HG02970 (cell line): ENCODE data around the gene WASHC4.

Source experiments
- ATAC-seq: cut with Tn5 transposase; IDR thresholded peaks from one replicate; pipeline ENCODE4 v1.9.1; 2021; ENCODE audit warnings: mild to moderate bottlenecking, moderate library complexity, moderate number of reproducible peaks; ENCODE audit not compliant: unreplicated experiment, low FRiP score

WASHC4 gene, protein sequence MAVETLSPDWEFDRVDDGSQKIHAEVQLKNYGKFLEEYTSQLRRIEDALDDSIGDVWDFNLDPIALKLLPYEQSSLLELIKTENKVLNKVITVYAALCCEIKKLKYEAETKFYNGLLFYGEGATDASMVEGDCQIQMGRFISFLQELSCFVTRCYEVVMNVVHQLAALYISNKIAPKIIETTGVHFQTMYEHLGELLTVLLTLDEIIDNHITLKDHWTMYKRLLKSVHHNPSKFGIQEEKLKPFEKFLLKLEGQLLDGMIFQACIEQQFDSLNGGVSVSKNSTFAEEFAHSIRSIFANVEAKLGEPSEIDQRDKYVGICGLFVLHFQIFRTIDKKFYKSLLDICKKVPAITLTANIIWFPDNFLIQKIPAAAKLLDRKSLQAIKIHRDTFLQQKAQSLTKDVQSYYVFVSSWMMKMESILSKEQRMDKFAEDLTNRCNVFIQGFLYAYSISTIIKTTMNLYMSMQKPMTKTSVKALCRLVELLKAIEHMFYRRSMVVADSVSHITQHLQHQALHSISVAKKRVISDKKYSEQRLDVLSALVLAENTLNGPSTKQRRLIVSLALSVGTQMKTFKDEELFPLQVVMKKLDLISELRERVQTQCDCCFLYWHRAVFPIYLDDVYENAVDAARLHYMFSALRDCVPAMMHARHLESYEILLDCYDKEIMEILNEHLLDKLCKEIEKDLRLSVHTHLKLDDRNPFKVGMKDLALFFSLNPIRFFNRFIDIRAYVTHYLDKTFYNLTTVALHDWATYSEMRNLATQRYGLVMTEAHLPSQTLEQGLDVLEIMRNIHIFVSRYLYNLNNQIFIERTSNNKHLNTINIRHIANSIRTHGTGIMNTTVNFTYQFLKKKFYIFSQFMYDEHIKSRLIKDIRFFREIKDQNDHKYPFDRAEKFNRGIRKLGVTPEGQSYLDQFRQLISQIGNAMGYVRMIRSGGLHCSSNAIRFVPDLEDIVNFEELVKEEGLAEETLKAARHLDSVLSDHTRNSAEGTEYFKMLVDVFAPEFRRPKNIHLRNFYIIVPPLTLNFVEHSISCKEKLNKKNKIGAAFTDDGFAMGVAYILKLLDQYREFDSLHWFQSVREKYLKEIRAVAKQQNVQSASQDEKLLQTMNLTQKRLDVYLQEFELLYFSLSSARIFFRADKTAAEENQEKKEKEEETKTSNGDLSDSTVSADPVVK

GRCh38 chr12:105107494-105108371 lies at the start of gene WASHC4:
TSS of gene WASHC4 (plus strand) at chr12:105107731. CDS start at chr12:105107801, 70 bp downstream.
- ATAC-seq, result peak; percentile 86

DNA sequence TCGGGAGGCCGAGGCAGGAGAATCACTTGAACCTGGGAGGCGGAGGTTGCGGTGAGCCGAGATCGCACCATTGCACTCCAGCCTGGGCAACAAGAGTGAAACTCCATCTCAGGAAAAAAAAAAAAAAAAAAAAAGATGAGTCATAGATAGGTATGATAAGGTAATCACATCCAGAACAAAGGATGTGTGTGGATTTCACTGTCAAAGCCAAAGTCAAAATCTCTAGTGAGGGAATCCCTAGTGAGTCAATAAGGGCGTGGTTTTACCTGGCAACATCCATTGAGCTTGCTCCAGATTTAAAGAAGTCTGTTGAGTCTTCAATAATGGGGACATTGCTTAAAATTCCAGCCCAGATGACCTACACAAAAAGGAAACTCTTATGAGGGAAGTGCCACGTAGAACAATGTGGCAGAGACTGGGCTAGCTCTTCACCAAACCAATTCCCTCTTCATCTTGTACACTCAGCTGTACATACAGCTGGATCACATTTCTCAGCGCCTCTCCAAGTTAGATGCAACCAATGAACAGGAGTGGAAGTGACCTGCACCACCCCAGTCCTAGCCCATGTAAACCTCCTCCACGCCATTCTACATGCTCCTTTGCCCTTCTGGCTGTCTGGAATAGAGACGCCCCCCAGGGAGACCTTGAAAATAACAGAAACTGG lies 46.7 kb upstream of the WASHC4 start:
- no peak for ATAC-seq

GRCh38 chr12:105064564-105065178 lies 42.9 kb upstream of the WASHC4 start:
- ATAC-seq, result no peak

DNA sequence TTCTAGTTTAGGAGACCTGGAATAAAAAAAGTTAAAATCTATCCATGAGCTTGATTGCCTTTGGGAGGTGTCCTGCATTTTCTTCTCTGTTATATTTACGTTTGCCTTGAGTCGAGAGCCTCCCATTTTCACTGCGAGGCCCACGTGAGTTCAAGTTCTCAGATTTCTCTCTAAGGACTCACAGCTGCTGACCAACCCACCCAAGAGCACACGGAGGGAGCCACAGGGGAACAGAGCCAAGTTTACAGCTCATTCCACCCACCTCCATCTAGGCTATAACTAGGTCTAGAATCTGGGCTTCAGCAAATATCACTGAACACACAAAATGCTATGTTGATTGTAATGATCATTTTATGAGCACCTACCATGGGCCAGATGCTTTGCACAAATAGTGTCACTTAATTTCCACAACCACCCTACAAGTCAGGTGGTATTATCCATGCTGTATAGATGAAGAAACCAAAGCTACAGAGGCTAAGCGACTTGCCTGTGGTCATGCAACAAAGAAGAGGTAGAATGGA lies 40.0 kb upstream of the WASHC4 start:
- ATAC-seq, result no peak

DNA sequence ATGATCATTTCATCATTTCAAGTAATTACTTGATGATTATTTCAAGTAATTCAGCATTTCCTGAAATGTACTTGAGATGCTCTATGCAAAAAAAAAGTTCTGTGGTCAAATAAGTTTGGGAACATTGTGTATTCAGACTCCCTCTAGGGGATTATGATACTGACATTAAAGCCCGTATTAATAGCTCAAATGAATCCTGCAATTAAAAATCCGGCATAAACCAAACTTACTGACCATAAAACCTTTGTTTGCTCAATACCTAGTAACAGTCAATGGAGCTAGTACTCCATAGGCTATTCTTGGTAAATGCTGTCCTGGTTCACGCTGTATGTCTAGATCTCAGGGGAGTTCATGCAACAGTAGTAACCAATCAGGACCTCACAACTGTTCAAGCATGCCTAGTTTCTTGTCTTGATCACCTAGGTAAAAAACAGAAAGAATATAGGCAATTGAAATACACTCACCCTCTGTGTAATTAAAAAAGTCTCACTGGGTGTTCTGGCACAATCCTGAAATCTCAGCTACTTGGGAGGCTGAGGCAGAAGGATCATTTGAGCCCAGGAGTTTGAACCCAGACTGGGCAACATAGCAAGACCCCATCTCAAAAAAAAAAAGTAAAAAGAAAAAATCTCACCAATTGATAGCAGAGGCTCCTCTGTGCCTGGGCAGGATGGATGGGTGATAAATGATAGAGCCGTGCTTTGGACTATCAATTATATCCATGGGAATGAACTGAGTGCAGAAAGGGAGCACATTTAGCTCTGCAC lies 37.4 kb upstream of the WASHC4 start:
- ATAC-seq, result no peak

DNA sequence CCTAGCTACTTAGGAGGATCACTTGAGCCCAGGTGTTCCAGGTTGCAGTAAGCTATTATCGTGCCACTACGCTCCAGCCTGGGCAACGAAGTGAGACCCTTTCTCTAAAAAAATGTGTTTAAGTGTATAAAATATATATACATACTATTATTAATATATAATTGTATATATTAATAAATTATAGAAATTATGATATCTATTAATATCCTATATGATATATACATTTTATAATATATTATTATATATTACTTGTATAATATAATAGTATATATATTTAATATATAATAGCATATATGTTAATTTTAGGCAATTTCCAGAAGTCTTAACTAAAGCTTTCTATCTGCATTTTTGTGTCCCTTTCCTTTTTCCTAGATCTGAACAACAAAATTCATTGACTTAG lies 35.5 kb upstream of the WASHC4 start:
- ATAC-seq, result no peak

DNA sequence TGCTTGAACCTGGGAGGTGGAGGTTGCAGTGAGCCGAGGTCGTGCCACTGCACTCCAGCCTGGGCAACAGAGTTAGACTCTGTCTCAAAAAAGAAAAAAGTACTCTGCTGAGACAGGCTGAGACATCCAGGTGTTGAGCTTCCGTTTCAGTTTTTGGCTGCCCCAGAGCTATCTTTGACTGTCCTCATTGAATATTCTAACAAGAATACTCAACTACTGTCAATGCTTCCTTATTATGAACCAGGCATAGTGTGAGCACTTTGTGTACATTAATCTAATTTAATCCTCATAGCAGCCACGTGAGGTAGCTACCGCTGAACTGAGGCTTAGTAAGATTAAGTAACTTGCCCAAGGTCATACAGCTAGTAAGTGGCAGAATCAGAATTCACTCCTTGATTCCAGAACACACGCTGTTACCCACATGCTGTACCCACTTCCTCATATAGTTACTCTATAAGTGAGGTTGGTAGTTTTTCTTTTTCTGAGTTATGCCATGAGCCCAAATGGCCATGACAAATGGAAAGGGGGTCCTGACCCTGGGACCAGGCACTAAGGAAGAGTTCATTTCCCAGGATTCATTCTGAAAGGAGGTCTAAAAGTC lies 34.5 kb upstream of the WASHC4 start:
- no peak for ATAC-seq

GRCh38 chr12:105076098-105076497 lies 31.4 kb upstream of the WASHC4 start:
- ATAC-seq, result no peak

- no peak for ATAC-seq
These were observed 30.6 kb upstream of the WASHC4 start for GRCh38 chr12:105076913-105077312.

- no peak for ATAC-seq
These were observed 30.1 kb upstream of the WASHC4 start for GRCh38 chr12:105077435-105077834.

GRCh38 chr12:105078712-105079570 lies 28.6 kb upstream of the WASHC4 start:
- ATAC-seq, result no peak

DNA sequence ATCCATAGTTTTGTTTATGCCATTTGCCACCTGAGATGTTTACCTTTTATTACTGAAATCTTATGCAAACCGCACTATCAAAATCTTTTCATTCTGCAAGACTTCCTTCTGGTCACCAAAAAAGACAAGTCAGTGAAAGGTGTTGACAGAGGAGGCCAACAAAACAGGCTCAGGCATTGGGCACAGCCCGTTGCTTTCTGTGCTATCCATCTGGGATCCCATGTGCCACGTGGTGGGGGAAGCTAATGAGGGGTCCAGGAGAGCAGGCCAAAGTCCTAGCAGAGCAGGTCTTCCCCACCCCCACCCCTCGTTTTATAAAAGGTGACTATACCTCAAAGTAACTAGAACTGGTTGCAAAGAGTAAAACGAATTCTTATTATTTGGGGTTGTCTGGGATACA lies 24.5 kb upstream of the WASHC4 start:
- no peak for ATAC-seq

DNA sequence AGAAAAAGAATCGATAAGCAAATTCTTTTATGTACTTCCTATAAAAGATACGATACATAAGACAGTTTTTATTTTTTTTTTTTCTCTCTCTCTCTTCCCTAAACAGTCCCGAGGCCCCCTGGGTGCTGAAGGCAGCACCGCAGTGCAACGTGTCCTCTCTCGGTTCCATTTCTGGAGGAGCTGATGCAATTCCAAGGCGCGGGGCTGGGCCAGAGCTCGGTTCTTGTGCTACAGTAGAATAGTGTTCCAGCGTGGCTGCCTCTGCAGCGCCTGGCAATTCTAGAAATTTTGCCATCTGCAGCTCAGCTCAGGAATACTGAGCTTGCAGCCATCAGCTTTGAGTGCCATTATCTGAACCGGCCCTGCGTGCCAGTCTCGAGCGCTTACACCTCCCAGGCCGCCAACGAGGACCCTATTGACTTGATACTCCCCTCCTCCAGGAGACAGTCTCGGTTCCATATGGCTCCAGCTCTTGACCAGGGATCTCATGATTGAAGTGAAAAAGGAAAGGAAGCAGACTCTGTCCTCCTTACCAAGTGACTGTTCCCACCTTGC lies 23.9 kb upstream of the WASHC4 start:
- no peak for ATAC-seq

GRCh38 chr12:105084251-105085250 lies 23.0 kb upstream of the WASHC4 start, which contains the start of gene ALDH1L2:
TSS of gene ALDH1L2 (minus strand) at chr12:105084458. CDS start at chr12:105084436, 22 bp downstream.
- ATAC-seq, result peak; percentile 77

DNA sequence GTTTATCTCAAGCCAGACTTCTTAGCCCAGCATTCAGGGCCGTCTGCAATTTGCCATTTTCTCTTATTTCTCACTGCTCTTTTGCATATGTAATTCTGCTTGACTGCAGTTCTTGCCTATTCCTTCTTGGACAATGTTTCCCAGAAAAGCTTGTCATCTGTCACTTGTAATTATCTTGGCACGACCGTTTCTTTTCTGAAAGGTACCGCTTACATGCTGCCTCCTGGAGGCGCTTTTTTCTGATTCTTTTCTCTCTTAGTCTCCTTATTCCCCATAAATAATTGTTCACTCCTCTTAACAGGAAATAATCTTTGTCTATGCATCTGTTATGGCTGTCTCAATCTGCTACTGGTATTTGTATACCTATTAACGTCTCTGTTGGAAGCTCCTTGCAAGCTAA lies 22.0 kb upstream of the WASHC4 start:
- no peak for ATAC-seq
